PC-3 (cell line): Measurements from ENCODE around the gene CEP112.

Source experiments
- CTCF ChIP-seq: fragments of 300-600 bp; sonication (generic); conservative IDR thresholded peaks from 2 replicates; pipeline ENCODE4 v1.5.1; 2017; ENCODE audit warnings: antibody characterized with exemption, low read depth, mild to moderate bottlenecking, low read length
- EZH2phosphoT487 ChIP-seq: fragments of 300-600 bp; sonication (generic); IDR thresholded peaks from 2 replicates; pipeline ENCODE4 v1.6.1; 2018; ENCODE audit warnings: mild to moderate bottlenecking, antibody characterized with exemption, low read length, borderline replicate concordance

- TF ChIP-seq CTCF (no peak), EZH2phosphoT487 (no peak)
These were observed 235.1 kb downstream of the CEP112 start for GRCh38 chr17:65956814-65957213.
